ENCODE data around the gene MOB3B.

Gene MOB3B

GRCh38 chr9:27353474-27354229 is 176.0 kb downstream of the MOB3B start:
- no peak for FAIRE-seq

- FAIRE-seq, result no peak
Measured at GRCh38 chr9:27353166-27353473, 176.5 kb downstream of the MOB3B start.

GRCh38 chr9:27352457-27353165 is 177.0 kb downstream of the MOB3B start:
- no peak for FAIRE-seq

- no peak for FAIRE-seq
Measured at GRCh38 chr9:27351438-27351837, 178.2 kb downstream of the MOB3B start.

GRCh38 chr9:27350382-27350976 is 179.1 kb downstream of the MOB3B start:
- FAIRE-seq, result no peak

GRCh38 chr9:27349698-27350080 is 179.9 kb downstream of the MOB3B start:
- FAIRE-seq, result no peak

- FAIRE-seq, result no peak
Measured at GRCh38 chr9:27348785-27349697, 180.6 kb downstream of the MOB3B start.

- FAIRE-seq, result no peak
Measured at GRCh38 chr9:27347889-27348288, 181.7 kb downstream of the MOB3B start.

GRCh38 chr9:27344776-27345175 is 184.8 kb downstream of the MOB3B start:
- no peak for FAIRE-seq

- FAIRE-seq, result no peak
Measured at GRCh38 chr9:27341545-27342294, 187.9 kb downstream of the MOB3B start.

GRCh38 chr9:27340961-27341511 is 188.6 kb downstream of the MOB3B start:
- no peak for FAIRE-seq

GRCh38 chr9:27340285-27340674 is 189.3 kb downstream of the MOB3B start:
- no peak for FAIRE-seq

- FAIRE-seq, result no peak
Measured at GRCh38 chr9:27339661-27340284, 189.8 kb downstream of the MOB3B start.

GRCh38 chr9:27338527-27338903 is 191.1 kb downstream of the MOB3B start:
- no peak for FAIRE-seq

- FAIRE-seq, result no peak
Measured at GRCh38 chr9:27337833-27338526, 191.6 kb downstream of the MOB3B start.

- no peak for FAIRE-seq
Measured at GRCh38 chr9:27337236-27337635, 192.4 kb downstream of the MOB3B start.

- no peak for FAIRE-seq
Measured at GRCh38 chr9:27336829-27337228, 192.8 kb downstream of the MOB3B start.

- no peak for FAIRE-seq
Measured at GRCh38 chr9:27336126-27336525, 193.5 kb downstream of the MOB3B start.

- no peak for FAIRE-seq
Measured at GRCh38 chr9:27335075-27335474, 194.5 kb downstream of the MOB3B start.

GRCh38 chr9:27333241-27334052 is 196.2 kb downstream of the MOB3B start:
- FAIRE-seq, result peak; percentile 98

Data from islet of Langerhans (tissue), 1 donor.